ENCODE data around the gene SLC34A1.

SLC34A1 gene

DNA sequence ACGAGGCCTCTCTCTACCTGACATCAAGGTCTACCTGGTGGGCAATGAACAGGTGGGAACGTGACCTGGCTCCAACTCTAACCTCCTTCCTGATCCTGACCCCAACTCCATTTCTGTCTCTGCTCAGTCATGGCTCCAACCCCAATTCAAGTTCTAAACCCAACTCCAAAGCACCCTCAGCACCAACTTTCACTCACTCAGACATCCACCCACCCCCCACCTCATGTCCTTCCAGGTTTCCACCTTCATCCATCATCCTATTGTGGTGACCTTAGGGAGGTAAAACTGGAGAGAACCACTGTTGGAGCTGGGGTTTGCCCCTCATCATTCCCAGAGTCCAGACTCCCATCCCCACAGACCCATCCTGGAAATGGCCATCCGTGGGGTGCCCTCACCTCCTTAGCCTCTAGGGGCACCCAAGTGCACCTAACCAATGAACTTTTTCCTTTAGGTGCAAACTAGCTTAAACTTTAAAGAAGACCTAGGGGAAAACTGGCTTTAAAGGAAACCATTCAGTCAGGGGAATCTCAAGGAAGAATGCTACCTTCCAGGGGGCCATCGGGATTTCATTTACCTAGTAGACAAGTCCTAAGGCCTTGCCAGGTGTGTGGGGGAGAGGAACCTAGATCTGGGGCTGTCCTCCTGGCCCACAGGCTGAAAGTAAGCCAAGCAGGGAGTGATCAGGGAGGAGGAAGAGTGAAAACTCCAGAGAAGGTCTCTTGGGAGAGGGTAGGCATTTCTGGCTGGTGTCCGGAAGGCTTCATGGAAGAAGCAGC is 15.2 kb upstream of the SLC34A1 start:
- in situ Hi-C loops (cut with MboI; ENCODE audit: low pct_unique_long_range_greater_than_20kb, low sequenced_read_pairs, unreplicated experiment): no loop called here
- peak; percentile 74 for TF ChIP-seq CTCF (IDR thresholded peaks at IDR 0.05; ENCODE audit: extremely low read depth, insufficient read depth, missing control alignments)
- peak; percentile 77 for DNase-seq (ENCODE audit: low spot score)

DNA sequence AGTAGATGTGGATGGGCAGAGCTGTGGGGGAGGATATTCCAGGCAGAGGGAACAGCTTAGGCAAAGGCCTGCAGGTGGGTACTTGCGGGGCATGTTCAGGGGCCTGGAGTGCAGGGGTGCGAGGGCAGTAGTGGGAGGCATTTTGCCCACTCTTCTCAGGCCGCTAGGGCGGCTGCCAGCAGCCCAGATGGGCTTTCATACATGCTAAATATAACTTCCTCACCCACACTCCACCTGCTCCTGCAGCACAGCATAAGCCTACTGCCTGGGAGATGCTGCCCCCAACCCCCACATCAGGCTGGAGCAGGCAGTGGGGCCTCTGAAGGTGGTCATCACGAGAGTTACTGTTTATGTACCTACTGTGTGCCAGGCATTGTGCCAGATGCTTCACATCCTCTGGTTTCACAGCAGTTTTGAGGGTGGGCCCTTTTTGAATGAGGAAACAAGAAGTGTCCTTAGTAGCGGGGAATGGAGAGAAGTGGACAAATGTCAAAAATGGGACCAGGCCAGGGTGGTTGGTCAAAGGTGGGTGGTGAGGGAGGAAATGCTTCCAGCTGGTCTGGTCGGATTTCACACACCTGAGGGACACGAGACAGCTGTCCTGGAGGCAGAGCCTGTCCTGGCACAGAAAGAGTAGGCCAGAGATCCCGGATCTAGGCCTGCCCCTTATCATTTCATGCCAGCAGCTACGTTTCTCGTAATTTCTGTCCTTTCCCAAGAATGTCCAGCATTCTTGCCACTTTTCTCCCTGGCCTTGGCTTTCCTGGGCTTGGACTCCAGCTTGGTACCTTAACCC is 14.4 kb upstream of the SLC34A1 start:
- no peak for TF ChIP-seq CTCF (IDR thresholded peaks at IDR 0.05; ENCODE audit: extremely low read depth, insufficient read depth, missing control alignments)
- in situ Hi-C loops (cut with MboI; ENCODE audit: low pct_unique_long_range_greater_than_20kb, low sequenced_read_pairs, unreplicated experiment): no loop called here
- DNase-seq (ENCODE audit: low spot score): no peak

- in situ Hi-C loops (cut with MboI; ENCODE audit: low pct_unique_long_range_greater_than_20kb, low sequenced_read_pairs, unreplicated experiment): no loop called here
- DNase-seq (ENCODE audit: low spot score): peak; percentile 68
- peak; percentile 24 for TF ChIP-seq CTCF (IDR thresholded peaks at IDR 0.05; ENCODE audit: extremely low read depth, insufficient read depth, missing control alignments)
Observed at GRCh38 chr5:177370488-177371119, 13.6 kb upstream of the SLC34A1 start.

- DNase-seq (ENCODE audit: low spot score): no peak
- in situ Hi-C loops (cut with MboI; ENCODE audit: low pct_unique_long_range_greater_than_20kb, low sequenced_read_pairs, unreplicated experiment): no loop called here
- TF ChIP-seq CTCF (IDR thresholded peaks at IDR 0.05; ENCODE audit: extremely low read depth, insufficient read depth, missing control alignments): no peak
Observed at GRCh38 chr5:177371120-177372033, 12.9 kb upstream of the SLC34A1 start.

- DNase-seq (ENCODE audit: low spot score): no peak
- no peak for TF ChIP-seq CTCF (IDR thresholded peaks at IDR 0.05; ENCODE audit: extremely low read depth, insufficient read depth, missing control alignments)
- in situ Hi-C loops (cut with MboI; ENCODE audit: low pct_unique_long_range_greater_than_20kb, low sequenced_read_pairs, unreplicated experiment): no loop called here
Observed at GRCh38 chr5:177372034-177372896, 12.0 kb upstream of the SLC34A1 start.

All from GM13977 (cell line).